Activated CD4-positive, alpha-beta T cell treated with anti-CD3 and anti-CD28 coated beads, Interleukin-2, amount 10 ng/mL, durations not matched to agents 7 days and 5 days (primary cell): ENCODE data around the gene SKP1. TPM values are rescaled to one million over a fixed set of nuclear protein-coding genes. Genes with fewer than 3 reads are reported as not detected.
A peak's percentile ranks its signal among the peaks of the same experiment; 100 is the strongest.
"Not testable (repeated sequence)": the region's sequence is repeated elsewhere in the genome, so short reads cannot be mapped to it uniquely, and the experiment has no call there.

Experiments used
- CTCF ChIA-PET: fragments of 350-600 bp; sonication (Branson Sonifier 250); formaldehyde crosslinking; loops from one replicate; lab custom pipeline; 2021; ENCODE audit warnings: antibody characterized with exemption; lab: Charles Lee
- POLR2A ChIA-PET: fragments of 350-600 bp; sonication (Branson Sonifier 250); formaldehyde crosslinking; loops from one replicate; lab custom pipeline; 2021; ENCODE audit warnings: antibody characterized with exemption; lab: Charles Lee
- DNase-seq: peaks from one replicate; pipeline ENCODE4 v3.0.0-alpha.2; 2020
- H3K27ac Mint-ChIP-seq: one replicate; pipeline ENCODE4 v1.8.0; 2021; ENCODE audit warnings: mild to moderate bottlenecking, moderate library complexity, mixed read lengths
- H3K27me3 Mint-ChIP-seq: one replicate; pipeline ENCODE4 v1.8.0; 2021; ENCODE audit warnings: mixed read lengths
- H3K36me3 Mint-ChIP-seq: one replicate; pipeline ENCODE4 v1.8.0; 2021; ENCODE audit warnings: low read depth, mixed read lengths
- H3K4me1 Mint-ChIP-seq: one replicate; pipeline ENCODE4 v1.8.0; 2021; ENCODE audit warnings: mixed read lengths
- H3K4me3 Mint-ChIP-seq: one replicate; pipeline ENCODE4 v1.8.0; 2021; ENCODE audit warnings: mild to moderate bottlenecking, moderate library complexity, mixed read lengths
- H3K9me3 Mint-ChIP-seq: one replicate; pipeline ENCODE4 v1.8.0; 2021; ENCODE audit warnings: mixed read lengths
- total RNA-seq, 2 experiments: library from RNA; stranded (reverse); gene quantifications; one replicate each; pipeline ENCODE4 v1.2.3, GENCODE V29; 2021

Gene SKP1
- total RNA-seq, 2 experiments from 2014 or later, result 194 to 197 TPM

GRCh38 chr5:134174841-134175839, 1.6 kb downstream of the SKP1 start:
- no peaks in the 10 kb centered on the region for H3K9me3 Mint-ChIP-seq
- H3K4me3 Mint-ChIP-seq, result peak overlapping the region; percentile 97
- peak overlapping the region; percentile 99 for H3K27ac Mint-ChIP-seq
- no peaks in the 10 kb centered on the region for H3K27me3 Mint-ChIP-seq
- DNase-seq, result no peak
- ChIA-PET POLR2A (interaction anchor here (0.6 kb wide), 1 partner anchor 356 kb away, joined by 3 read pairs; no protein-coding TSS in a partner anchor), CTCF (no interaction called here)
- H3K4me1 Mint-ChIP-seq, result peaks cover 37% of the 10 kb centered on the region
- H3K36me3 Mint-ChIP-seq, result peaks cover 36% of the 10 kb centered on the region

- ChIA-PET CTCF (interaction anchor here (1.2 kb wide), 1 partner anchor 127 kb away, joined by 3 read pairs; no protein-coding TSS in a partner anchor), POLR2A (no interaction called here)
- no peak overlapping the region for H3K4me3 Mint-ChIP-seq
- H3K9me3 Mint-ChIP-seq, result no peaks in the 10 kb centered on the region
- H3K27ac Mint-ChIP-seq, result peak overlapping the region; percentile 55
- H3K36me3 Mint-ChIP-seq, result peaks cover 50% of the 10 kb centered on the region
- H3K4me1 Mint-ChIP-seq, result peaks cover 40% of the 10 kb centered on the region
- no peak for DNase-seq
- H3K27me3 Mint-ChIP-seq, result no peaks in the 10 kb centered on the region
Measured at GRCh38 chr5:134171972-134172371, 4.8 kb downstream of the SKP1 start.

- no peak for DNase-seq
- ChIA-PET POLR2A (no interaction called here), CTCF (interaction anchor here (1.2 to 2.6 kb wide), 3 partner anchors 21 to 123 kb away, joined by 3 to 8 read pairs (median 5); no protein-coding TSS in a partner anchor)
- Mint-ChIP-seq H3K27ac (no peak overlapping the region), H3K9me3 (peaks cover 4% of the 10 kb centered on the region), H3K27me3 (no peaks in the 10 kb centered on the region), H3K4me1 (peaks cover 16% of the 10 kb centered on the region), H3K36me3 (peaks cover 66% of the 10 kb centered on the region), H3K4me3 (no peak overlapping the region)
Measured at GRCh38 chr5:134162592-134162991, 14.2 kb downstream of the SKP1 start.

GRCh38 chr5:134161513-134162395, 15.0 kb downstream of the SKP1 start:
- H3K9me3 Mint-ChIP-seq, result peaks cover 4% of the 10 kb centered on the region
- CTCF ChIA-PET, result interaction anchor here (0.6 to 2.6 kb wide), 4 partner anchors 21 to 122 kb away, joined by 3 to 8 read pairs (median 4); no protein-coding TSS in a partner anchor
- H3K4me1 Mint-ChIP-seq, result peaks cover 16% of the 10 kb centered on the region
- no peak for DNase-seq
- no peak overlapping the region for H3K4me3 Mint-ChIP-seq
- POLR2A ChIA-PET, result no interaction called here
- peaks cover 64% of the 10 kb centered on the region for H3K36me3 Mint-ChIP-seq
- H3K27me3 Mint-ChIP-seq, result no peaks in the 10 kb centered on the region
- no peak overlapping the region for H3K27ac Mint-ChIP-seq

GRCh38 chr5:134153657-134154056, 23.1 kb downstream of the SKP1 start:
- H3K4me3 Mint-ChIP-seq, result no peak overlapping the region
- ChIA-PET POLR2A (no interaction called here), CTCF (interaction anchor here (0.9 to 7.3 kb wide), 9 partner anchors 8 to 114 kb away, joined by 3 to 46 read pairs (median 4); no protein-coding TSS in a partner anchor)
- DNase-seq, result no peak
- H3K4me1 Mint-ChIP-seq, result peaks cover 39% of the 10 kb centered on the region
- H3K27me3 Mint-ChIP-seq, result no peaks in the 10 kb centered on the region
- no peaks in the 10 kb centered on the region for H3K9me3 Mint-ChIP-seq
- peaks cover 65% of the 10 kb centered on the region for H3K36me3 Mint-ChIP-seq
- no peak overlapping the region for H3K27ac Mint-ChIP-seq

GRCh38 chr5:134153241-134153640, 23.5 kb downstream of the SKP1 start:
- H3K27ac Mint-ChIP-seq, result no peak overlapping the region
- peaks cover 41% of the 10 kb centered on the region for H3K4me1 Mint-ChIP-seq
- H3K9me3 Mint-ChIP-seq, result no peaks in the 10 kb centered on the region
- ChIA-PET CTCF (interaction anchor here (1.0 to 7.3 kb wide), 9 partner anchors 8 to 113 kb away, joined by 3 to 46 read pairs (median 4); no protein-coding TSS in a partner anchor), POLR2A (no interaction called here)
- H3K36me3 Mint-ChIP-seq, result peaks cover 62% of the 10 kb centered on the region
- H3K4me3 Mint-ChIP-seq, result no peak overlapping the region
- no peaks in the 10 kb centered on the region for H3K27me3 Mint-ChIP-seq
- DNase-seq, result no peak

- H3K27ac Mint-ChIP-seq, result peak overlapping the region; percentile 33
- DNase-seq, H3K4me3 Mint-ChIP-seq, H3K27me3 Mint-ChIP-seq, H3K9me3 Mint-ChIP-seq: not testable (repeated sequence)
- peaks cover 59% of the 10 kb centered on the region for H3K36me3 Mint-ChIP-seq
- ChIA-PET POLR2A (interaction anchor here (0.6 kb wide), 1 partner anchor 117 kb away, joined by 3 read pairs; no protein-coding TSS in a partner anchor), CTCF (interaction anchor here (1.0 to 7.3 kb wide), 4 partner anchors 9 to 112 kb away, joined by 3 to 46 read pairs (median 9); no protein-coding TSS in a partner anchor)
- peaks cover 43% of the 10 kb centered on the region for H3K4me1 Mint-ChIP-seq
Measured at GRCh38 chr5:134152173-134152832, 24.4 kb downstream of the SKP1 start.

- Mint-ChIP-seq H3K36me3 (peaks cover 63% of the 10 kb centered on the region), H3K27ac (peak overlapping the region; percentile 48)
- POLR2A ChIA-PET, result interaction anchor here (0.6 kb wide), 1 partner anchor 117 kb away, joined by 3 read pairs; no protein-coding TSS in a partner anchor
Measured at GRCh38 chr5:134151723-134152122, 25.0 kb downstream of the SKP1 start.

GRCh38 chr5:134149571-134150303, 27.0 kb downstream of the SKP1 start:
- ChIA-PET POLR2A (interaction anchor here (0.7 kb wide), 1 partner anchor 20 kb away, joined by 4 read pairs; no protein-coding TSS in a partner anchor), CTCF (interaction anchor here (0.6 to 7.3 kb wide), 5 partner anchors 10 to 893 kb away, joined by 3 to 53 read pairs (median 26); no protein-coding TSS in a partner anchor)
- peaks cover 56% of the 10 kb centered on the region for H3K4me1 Mint-ChIP-seq
- H3K36me3 Mint-ChIP-seq, result peaks cover 69% of the 10 kb centered on the region
- no peaks in the 10 kb centered on the region for H3K27me3 Mint-ChIP-seq
- no peaks in the 10 kb centered on the region for H3K9me3 Mint-ChIP-seq
- no peak overlapping the region for H3K4me3 Mint-ChIP-seq
- no peak for DNase-seq
- peak overlapping the region; percentile 79 for H3K27ac Mint-ChIP-seq

More at GRCh38 chr5:134151723-134152122, 25.0 kb downstream of the SKP1 start:
- DNase-seq, result no peak
- no peaks in the 10 kb centered on the region for H3K27me3 Mint-ChIP-seq
- H3K4me3 Mint-ChIP-seq, result no peak overlapping the region
- no peaks in the 10 kb centered on the region for H3K9me3 Mint-ChIP-seq
- H3K4me1 Mint-ChIP-seq, result peaks cover 44% of the 10 kb centered on the region
- CTCF ChIA-PET, result interaction anchor here (1.9 to 7.3 kb wide), 3 partner anchors 11 to 112 kb away, joined by 12 to 46 read pairs (median 26); no protein-coding TSS in a partner anchor

GRCh38 chr5:134148986-134149539, 27.7 kb downstream of the SKP1 start:
- Mint-ChIP-seq H3K9me3 (no peaks in the 10 kb centered on the region), H3K27ac (no peak overlapping the region), H3K4me1 (peaks cover 58% of the 10 kb centered on the region), H3K4me3 (no peak overlapping the region), H3K36me3 (peaks cover 73% of the 10 kb centered on the region), H3K27me3 (no peaks in the 10 kb centered on the region)
- ChIA-PET POLR2A (interaction anchor here (0.7 kb wide), 1 partner anchor 21 kb away, joined by 4 read pairs; no protein-coding TSS in a partner anchor), CTCF (interaction anchor here (0.6 to 5.2 kb wide), 5 partner anchors 9 to 152 kb away, joined by 3 to 53 read pairs (median 6); no protein-coding TSS in a partner anchor)
- no peak for DNase-seq
